ENCODE measurements around the gene SH2D3C. TPM values are rescaled to one million over a fixed set of nuclear protein-coding genes. Genes with fewer than 3 reads are reported as not detected.

The SH2D3C gene
- total and polyA plus RNA-seq, 4 donors, result 9.4 to 29.4 (median 17.7) TPM

GRCh38 chr9:127794001-127794791, 15.7 kb upstream of the SH2D3C start:
- H3K27me3 ChIP-seq (ENCODE audit: control insufficient read depth, insufficient read depth, low read length), result no peaks in the 10 kb centered on the region

GRCh38 chr9:127793093-127793708, 14.7 kb upstream of the SH2D3C start:
- Histone ChIP-seq H3K36me3 (ENCODE audit: control insufficient read depth, insufficient read depth, low read length) (peaks cover 61% of the 10 kb centered on the region), H3K4me1 (ENCODE audit: control insufficient read depth, insufficient read depth, low read length) (peaks cover 9% of the 10 kb centered on the region), H3K27ac (ENCODE audit: low read depth, low read length) (no peak overlapping the region), H3K9me3 (ENCODE audit: control insufficient read depth, insufficient read depth, low read length) (no peaks in the 10 kb centered on the region), H3K4me3 (ENCODE audit: low read depth, low read length) (no peak overlapping the region), H3K27me3 (ENCODE audit: control insufficient read depth, insufficient read depth, low read length) (no peaks in the 10 kb centered on the region)
- DNase-seq (ENCODE audit: low read depth in 4 of 6, low spot score in 6 of 6), result no peak
- 56% methylated on average over 5 of the region's 8 CpGs for WGBS (ENCODE audit: insufficient coverage)

More at GRCh38 chr9:127794001-127794791, 15.7 kb upstream of the SH2D3C start:
- H3K9me3 ChIP-seq (ENCODE audit: control insufficient read depth, insufficient read depth, low read length), result no peaks in the 10 kb centered on the region
- H3K4me1 ChIP-seq (ENCODE audit: control insufficient read depth, insufficient read depth, low read length), result peaks cover 9% of the 10 kb centered on the region
- H3K4me3 ChIP-seq (ENCODE audit: low read depth, low read length), result no peak overlapping the region
- peaks cover 52% of the 10 kb centered on the region for H3K36me3 ChIP-seq (ENCODE audit: control insufficient read depth, insufficient read depth, low read length)
- WGBS (ENCODE audit: insufficient coverage), result 80% methylated on average over 7 of the region's 14 CpGs
- no peak overlapping the region for H3K27ac ChIP-seq (ENCODE audit: low read depth, low read length)
- DNase-seq (ENCODE audit: low read depth in 4 of 6, low spot score in 6 of 6), result no peak

GRCh38 chr9:127792417-127793031, 14.1 kb upstream of the SH2D3C start:
- Histone ChIP-seq H3K9me3 (ENCODE audit: control insufficient read depth, insufficient read depth, low read length) (no peaks in the 10 kb centered on the region), H3K4me3 (ENCODE audit: low read depth, low read length) (no peak overlapping the region), H3K27me3 (ENCODE audit: control insufficient read depth, insufficient read depth, low read length) (no peaks in the 10 kb centered on the region), H3K4me1 (ENCODE audit: control insufficient read depth, insufficient read depth, low read length) (peaks cover 11% of the 10 kb centered on the region), H3K36me3 (ENCODE audit: control insufficient read depth, insufficient read depth, low read length) (peaks cover 68% of the 10 kb centered on the region), H3K27ac (ENCODE audit: low read depth, low read length) (no peak overlapping the region)
- WGBS (ENCODE audit: insufficient coverage), result 97% methylated on average over 4 of the region's 7 CpGs
- no peak for DNase-seq (ENCODE audit: low read depth in 4 of 6, low spot score in 6 of 6)

GRCh38 chr9:127791085-127791484, 12.6 kb upstream of the SH2D3C start:
- no peaks in the 10 kb centered on the region for H3K9me3 ChIP-seq (ENCODE audit: control insufficient read depth, insufficient read depth, low read length)
- peaks cover 16% of the 10 kb centered on the region for H3K4me1 ChIP-seq (ENCODE audit: control insufficient read depth, insufficient read depth, low read length)
- no peak for DNase-seq (ENCODE audit: low read depth in 4 of 6, low spot score in 6 of 6)
- peaks cover 76% of the 10 kb centered on the region for H3K36me3 ChIP-seq (ENCODE audit: control insufficient read depth, insufficient read depth, low read length)
- 94% methylated on average over 2 of the region's 4 CpGs for WGBS (ENCODE audit: insufficient coverage)
- no peak overlapping the region for H3K4me3 ChIP-seq (ENCODE audit: low read depth, low read length)
- H3K27ac ChIP-seq (ENCODE audit: low read depth, low read length), result no peak overlapping the region
- no peaks in the 10 kb centered on the region for H3K27me3 ChIP-seq (ENCODE audit: control insufficient read depth, insufficient read depth, low read length)

GRCh38 chr9:127790094-127790855, 11.8 kb upstream of the SH2D3C start:
- Histone ChIP-seq H3K27ac (ENCODE audit: low read depth, low read length) (no peak overlapping the region), H3K4me3 (ENCODE audit: low read depth, low read length) (no peak overlapping the region), H3K4me1 (ENCODE audit: control insufficient read depth, insufficient read depth, low read length) (peaks cover 14% of the 10 kb centered on the region), H3K27me3 (ENCODE audit: control insufficient read depth, insufficient read depth, low read length) (no peaks in the 10 kb centered on the region), H3K36me3 (ENCODE audit: control insufficient read depth, insufficient read depth, low read length) (peaks cover 76% of the 10 kb centered on the region), H3K9me3 (ENCODE audit: control insufficient read depth, insufficient read depth, low read length) (no peaks in the 10 kb centered on the region)
- 94% methylated on average over 5 of the region's 9 CpGs for WGBS (ENCODE audit: insufficient coverage)
- DNase-seq (ENCODE audit: low read depth in 4 of 6, low spot score in 6 of 6), result no peak

- no peak for DNase-seq (ENCODE audit: low read depth in 4 of 6, low spot score in 6 of 6)
- H3K9me3 ChIP-seq (ENCODE audit: control insufficient read depth, insufficient read depth, low read length), result no peaks in the 10 kb centered on the region
- peaks cover 22% of the 10 kb centered on the region for H3K4me1 ChIP-seq (ENCODE audit: control insufficient read depth, insufficient read depth, low read length)
- no peaks in the 10 kb centered on the region for H3K27me3 ChIP-seq (ENCODE audit: control insufficient read depth, insufficient read depth, low read length)
- 93% methylated on average over 24 of the region's 25 CpGs for WGBS (ENCODE audit: insufficient coverage)
- no peak overlapping the region for H3K27ac ChIP-seq (ENCODE audit: low read depth, low read length)
- no peak overlapping the region for H3K4me3 ChIP-seq (ENCODE audit: low read depth, low read length)
- H3K36me3 ChIP-seq (ENCODE audit: control insufficient read depth, insufficient read depth, low read length), result peaks cover 70% of the 10 kb centered on the region
Observed at GRCh38 chr9:127789179-127789578, 10.7 kb upstream of the SH2D3C start.

- Histone ChIP-seq H3K4me1 (ENCODE audit: control insufficient read depth, insufficient read depth, low read length) (peaks cover 22% of the 10 kb centered on the region), H3K4me3 (ENCODE audit: low read depth, low read length) (no peak overlapping the region), H3K9me3 (ENCODE audit: control insufficient read depth, insufficient read depth, low read length) (no peaks in the 10 kb centered on the region), H3K36me3 (ENCODE audit: control insufficient read depth, insufficient read depth, low read length) (peaks cover 65% of the 10 kb centered on the region), H3K27me3 (ENCODE audit: control insufficient read depth, insufficient read depth, low read length) (no peaks in the 10 kb centered on the region), H3K27ac (ENCODE audit: low read depth, low read length) (no peak overlapping the region)
- no peak for DNase-seq (ENCODE audit: low read depth in 4 of 6, low spot score in 6 of 6)
- 90% methylated on average over 24 of the region's 26 CpGs for WGBS (ENCODE audit: insufficient coverage)
Observed at GRCh38 chr9:127788337-127789011, 10.0 kb upstream of the SH2D3C start.

- Histone ChIP-seq H3K4me3 (ENCODE audit: low read depth, low read length) (peak overlapping the region; percentile 88), H3K27ac (ENCODE audit: low read depth, low read length) (peak overlapping the region; percentile 79), H3K9me3 (ENCODE audit: control insufficient read depth, insufficient read depth, low read length) (no peaks in the 10 kb centered on the region), H3K4me1 (ENCODE audit: control insufficient read depth, insufficient read depth, low read length) (peaks cover 26% of the 10 kb centered on the region), H3K27me3 (ENCODE audit: control insufficient read depth, insufficient read depth, low read length) (no peaks in the 10 kb centered on the region), H3K36me3 (ENCODE audit: control insufficient read depth, insufficient read depth, low read length) (peaks cover 49% of the 10 kb centered on the region)
- WGBS (ENCODE audit: insufficient coverage), result 0% methylated on average over 4 of the region's 12 CpGs
- no peak for DNase-seq (ENCODE audit: low read depth in 4 of 6, low spot score in 6 of 6)
Observed at GRCh38 chr9:127786773-127787104, 8.3 kb upstream of the SH2D3C start.

Data from spinal cord (tissue), 10 donors.